Caco-2 (cell line): ENCODE measurements around the gene TMEM182. TPM values are rescaled to one million over a fixed set of nuclear protein-coding genes. Genes with fewer than 3 reads are reported as not detected.

Experiments
- BruUV-seq: library from RNA; stranded (reverse); fragments of 400-500 nt; replicated peaks from 2 replicates; lab custom pipeline; 2021; lab: Mats Ljungman, UMichigan
- CTCF ChIA-PET: fragments of 300-600 bp; sonication (Branson Sonifier 250); formaldehyde crosslinking; loops from one replicate; lab custom pipeline; 2022; ENCODE audit warnings: antibody characterized with exemption; lab: Charles Lee
- POLR2A ChIA-PET: fragments of 300-600 bp; sonication (Branson Sonifier 250); formaldehyde crosslinking; loops from one replicate; lab custom pipeline; 2022; ENCODE audit warnings: antibody characterized with exemption; lab: Charles Lee
- DNase-seq, 2 experiments: peaks; one replicate each; pipeline versions ENCODE4 v3.0.0 to v3.0.0-alpha.2; 2020 to 2022
- H3K27me3 ChIP-seq: replicated peaks from 2 replicates; pipeline ENCODE4 v1.6.0; 2011; ENCODE audit warnings: low read length; ENCODE audit not compliant: control insufficient read depth, insufficient read depth
- H3K36me3 ChIP-seq: 2 replicates; pipeline ENCODE4 v1.5.1; 2011; ENCODE audit warnings: low read length; ENCODE audit not compliant: control insufficient read depth, insufficient read depth
- H3K4me1 ChIP-seq: fragments of 250-450 bp; sonication (Bioruptor Pico); 2 replicates; pipeline ENCODE4 v1.5.1; 2020; ENCODE audit warnings: mild to moderate bottlenecking
- H3K4me3 ChIP-seq: 2 replicates; pipeline ENCODE4 v1.5.1; 2011; ENCODE audit warnings: low read depth, mild to moderate bottlenecking, control low read depth, low read length
- H3K9me3 ChIP-seq: fragments of 250-450 bp; sonication (Bioruptor Pico); 2 replicates; pipeline ENCODE4 v1.5.1; 2020; ENCODE audit warnings: mild to moderate bottlenecking, moderate library complexity
- H3K27ac Mint-ChIP-seq: one replicate; pipeline ENCODE4 v1.8.0; 2022; ENCODE audit warnings: mixed read lengths; ENCODE audit not compliant: unreplicated experiment
- H3K27me3 Mint-ChIP-seq: one replicate; pipeline ENCODE4 v1.8.0; 2022; ENCODE audit warnings: mixed read lengths; ENCODE audit not compliant: insufficient read depth, unreplicated experiment
- H3K36me3 Mint-ChIP-seq: one replicate; pipeline ENCODE4 v1.8.0; 2022; ENCODE audit warnings: mild to moderate bottlenecking, mixed read lengths; ENCODE audit not compliant: insufficient read depth, unreplicated experiment
- H3K4me1 Mint-ChIP-seq: one replicate; pipeline ENCODE4 v1.8.0; 2022; ENCODE audit warnings: low read depth, mixed read lengths; ENCODE audit not compliant: unreplicated experiment
- H3K4me3 Mint-ChIP-seq: one replicate; pipeline ENCODE4 v1.8.0; 2022; ENCODE audit warnings: mild to moderate bottlenecking, moderate library complexity, mixed read lengths; ENCODE audit not compliant: unreplicated experiment
- H3K9me3 Mint-ChIP-seq: one replicate; pipeline ENCODE4 v1.8.0; 2022; ENCODE audit warnings: mixed read lengths; ENCODE audit not compliant: unreplicated experiment
- intact Hi-C: fragments of 100-400 bp; cut with micrococcal nuclease; formaldehyde crosslinking; loops from one replicate; pipeline ENCODE4 v1.10.0; 2022; ENCODE audit not compliant: unreplicated experiment
- total RNA-seq: library from RNA; stranded (reverse); gene quantifications from 2 replicates; pipeline ENCODE4 v1.2.3, GENCODE V29; 2022
- TF ChIP-seq, protein P1 (sequence below), 2 experiments: fragments of 200-600 bp in 1 of 2; IDR thresholded peaks; 1 replicate in 1 of 2; 2 replicates in 1 of 2; pipeline versions ENCODE4 v1.5.1 to v1.8.0; 2011 to 2022; ENCODE audit warnings: antibody characterized with exemption in 1 of 2, control low read depth in 1 of 2, inconsistent platforms in 1 of 2, low read depth in 1 of 2, low read length in 1 of 2, mild to moderate bottlenecking in 1 of 2, moderate library complexity in 1 of 2; ENCODE audit not compliant: insufficient read depth in 1 of 2, severe bottlenecking in 1 of 2, unreplicated experiment in 1 of 2

TMEM182 gene
- total RNA-seq, 1 experiment from 2014 or later: 13.6 TPM

DNA sequence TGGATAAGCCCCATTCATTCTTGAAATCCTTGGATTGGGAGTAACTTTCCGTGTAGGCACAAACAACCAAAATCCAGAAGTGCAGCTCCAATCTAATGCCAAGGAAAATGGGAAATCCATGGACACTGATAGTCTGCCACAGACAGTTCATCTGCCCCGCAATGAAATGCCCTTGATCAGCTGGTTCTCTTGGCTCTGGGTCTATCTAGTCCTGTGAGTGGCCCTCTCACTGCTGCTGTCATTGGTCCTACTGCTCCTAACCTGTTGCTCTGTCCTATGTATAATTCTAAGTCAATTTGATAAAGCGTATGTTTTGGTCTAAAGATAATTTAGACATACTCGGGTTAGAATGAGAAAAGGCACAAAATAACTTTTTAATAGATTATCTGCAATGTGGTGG, 13.7 kb upstream of the TMEM182 start:
- H3K9me3 ChIP-seq: no peaks in the 10 kb centered on the region
- H3K4me3 ChIP-seq: no peak overlapping the region
- ChIA-PET CTCF (no interaction called here), POLR2A (no interaction called here)
- TF ChIP-seq, protein P1, sequence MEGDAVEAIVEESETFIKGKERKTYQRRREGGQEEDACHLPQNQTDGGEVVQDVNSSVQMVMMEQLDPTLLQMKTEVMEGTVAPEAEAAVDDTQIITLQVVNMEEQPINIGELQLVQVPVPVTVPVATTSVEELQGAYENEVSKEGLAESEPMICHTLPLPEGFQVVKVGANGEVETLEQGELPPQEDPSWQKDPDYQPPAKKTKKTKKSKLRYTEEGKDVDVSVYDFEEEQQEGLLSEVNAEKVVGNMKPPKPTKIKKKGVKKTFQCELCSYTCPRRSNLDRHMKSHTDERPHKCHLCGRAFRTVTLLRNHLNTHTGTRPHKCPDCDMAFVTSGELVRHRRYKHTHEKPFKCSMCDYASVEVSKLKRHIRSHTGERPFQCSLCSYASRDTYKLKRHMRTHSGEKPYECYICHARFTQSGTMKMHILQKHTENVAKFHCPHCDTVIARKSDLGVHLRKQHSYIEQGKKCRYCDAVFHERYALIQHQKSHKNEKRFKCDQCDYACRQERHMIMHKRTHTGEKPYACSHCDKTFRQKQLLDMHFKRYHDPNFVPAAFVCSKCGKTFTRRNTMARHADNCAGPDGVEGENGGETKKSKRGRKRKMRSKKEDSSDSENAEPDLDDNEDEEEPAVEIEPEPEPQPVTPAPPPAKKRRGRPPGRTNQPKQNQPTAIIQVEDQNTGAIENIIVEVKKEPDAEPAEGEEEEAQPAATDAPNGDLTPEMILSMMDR (IDR thresholded peaks at IDR 0.05; ENCODE audit: insufficient read depth in 1 of 2, low read depth in 1 of 2, low read length in 1 of 2, severe bottlenecking in 1 of 2, unreplicated experiment in 1 of 2): no peak
- Mint-ChIP-seq H3K9me3 (peaks cover 9% of the 10 kb centered on the region), H3K27ac (no peak overlapping the region), H3K36me3 (no peaks in the 10 kb centered on the region), H3K4me1 (peaks cover 5% of the 10 kb centered on the region), H3K27me3 (no peaks in the 10 kb centered on the region), H3K4me3 (no peak overlapping the region)
- DNase-seq: no peak
- no peaks in the 10 kb centered on the region for H3K36me3 ChIP-seq
- no peaks in the 10 kb centered on the region for H3K4me1 ChIP-seq
- BruUV-seq: no TSS peak
- no peaks in the 10 kb centered on the region for H3K27me3 ChIP-seq
- intact Hi-C loops: no loop called here

DNA sequence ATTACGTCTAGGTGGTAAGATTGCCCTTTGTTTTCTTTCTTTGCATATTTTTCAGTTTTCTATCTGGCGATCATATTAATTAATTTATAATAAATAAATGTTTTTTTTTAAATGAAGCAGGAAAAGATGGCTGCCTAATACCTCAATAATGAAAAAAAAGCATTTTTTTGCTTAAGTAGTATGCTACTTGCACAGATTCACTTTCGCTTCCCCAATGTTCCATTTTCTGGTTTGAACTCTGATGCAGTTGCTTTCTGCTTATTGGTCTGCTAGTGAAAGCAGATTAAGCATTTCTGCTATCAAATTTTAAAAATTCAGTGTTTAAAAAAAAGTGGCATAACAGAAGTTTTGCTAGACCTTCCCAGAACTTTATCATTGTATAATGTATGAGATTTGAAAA, 11.9 kb upstream of the TMEM182 start:
- TF ChIP-seq, protein P1 (IDR thresholded peaks at IDR 0.05; ENCODE audit: insufficient read depth in 1 of 2, low read depth in 1 of 2, low read length in 1 of 2, severe bottlenecking in 1 of 2, unreplicated experiment in 1 of 2): no peak
- no peak overlapping the region for H3K4me3 Mint-ChIP-seq
- no peaks in the 10 kb centered on the region for H3K27me3 Mint-ChIP-seq
- no TSS peak for BruUV-seq
- H3K4me1 Mint-ChIP-seq: no peaks in the 10 kb centered on the region
- H3K27ac Mint-ChIP-seq: no peak overlapping the region
- no peak for DNase-seq
- no peaks in the 10 kb centered on the region for H3K9me3 ChIP-seq
- H3K27me3 ChIP-seq: no peaks in the 10 kb centered on the region
- H3K36me3 ChIP-seq: no peaks in the 10 kb centered on the region
- no peaks in the 10 kb centered on the region for H3K36me3 Mint-ChIP-seq
- intact Hi-C loops: no loop called here
- ChIA-PET CTCF (no interaction called here), POLR2A (no interaction called here)
- H3K4me1 ChIP-seq: no peaks in the 10 kb centered on the region
- H3K9me3 Mint-ChIP-seq: peaks cover 5% of the 10 kb centered on the region
- H3K4me3 ChIP-seq: no peak overlapping the region

DNA sequence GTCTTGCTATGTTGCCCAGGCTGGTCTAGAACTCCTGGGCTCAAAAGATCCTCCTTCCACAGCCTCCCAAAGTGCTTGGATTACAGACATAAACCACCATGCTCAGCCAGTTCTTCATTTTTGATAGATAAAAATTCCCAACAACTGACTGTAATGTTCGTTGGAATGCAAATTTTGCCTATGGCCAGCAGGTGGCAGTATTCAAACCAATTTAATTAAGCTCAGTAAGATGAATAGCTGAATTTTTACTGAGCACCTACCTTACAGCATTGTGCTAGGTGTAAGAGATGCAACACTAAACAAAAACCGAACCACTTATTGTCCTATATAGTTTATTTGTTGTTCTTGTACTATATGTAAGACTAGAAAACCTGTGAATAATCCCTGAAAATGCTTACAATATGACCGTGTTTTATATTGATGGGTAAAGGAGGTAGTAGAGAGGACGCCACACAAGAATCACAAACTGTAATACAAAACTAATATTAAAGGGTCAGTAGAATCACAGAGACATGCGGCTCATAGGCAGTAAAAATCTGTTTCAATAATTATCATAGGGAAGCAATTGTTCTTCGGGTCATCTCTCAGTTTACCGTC, 8.2 kb upstream of the TMEM182 start:
- Mint-ChIP-seq H3K36me3 (no peaks in the 10 kb centered on the region), H3K4me3 (no peak overlapping the region), H3K27ac (no peak overlapping the region), H3K9me3 (no peaks in the 10 kb centered on the region), H3K4me1 (no peaks in the 10 kb centered on the region), H3K27me3 (no peaks in the 10 kb centered on the region)
- no peaks in the 10 kb centered on the region for H3K9me3 ChIP-seq
- H3K4me1 ChIP-seq: no peaks in the 10 kb centered on the region
- no peak overlapping the region for H3K4me3 ChIP-seq
- POLR2A ChIA-PET: interaction anchor here (1.4 kb wide), 1 partner anchor 17 kb away, joined by 6 read pairs; a partner anchor contains a TSS
- BruUV-seq: no TSS peak
- intact Hi-C loops: loop anchor here (1.0 kb wide), 2 partner anchors 53 to 119 kb away; no protein-coding TSS in a partner anchor
- no peaks in the 10 kb centered on the region for H3K36me3 ChIP-seq
- peak in 1 of 2 experiments; percentile 31 for DNase-seq
- TF ChIP-seq, protein P1 (IDR thresholded peaks at IDR 0.05; ENCODE audit: insufficient read depth in 1 of 2, low read depth in 1 of 2, low read length in 1 of 2, severe bottlenecking in 1 of 2, unreplicated experiment in 1 of 2): peak; percentile 73 to 76
- H3K27me3 ChIP-seq: no peaks in the 10 kb centered on the region
- CTCF ChIA-PET: interaction anchor here (0.7 to 1.8 kb wide), 14 partner anchors 10 to 168 kb away, joined by 3 to 29 read pairs (median 4); a partner anchor contains a TSS
